ENCODE measurements around the gene SPATS2L.

The SPATS2L gene

GRCh38 chr2:200377355-200378336 lies 71.2 kb downstream of the SPATS2L start:
- no peak for DNase-seq (ENCODE audit: low read depth, low spot score)

GRCh38 chr2:200378652-200379290 lies 72.3 kb downstream of the SPATS2L start:
- DNase-seq (ENCODE audit: low read depth, low spot score), result no peak

- no peak for DNase-seq (ENCODE audit: low read depth, low spot score)
Observed at GRCh38 chr2:200379481-200380090, 73.1 kb downstream of the SPATS2L start.

- no peak for DNase-seq (ENCODE audit: low read depth, low spot score)
Observed at GRCh38 chr2:200380091-200380561, 73.6 kb downstream of the SPATS2L start.

GRCh38 chr2:200380833-200381542 lies 74.5 kb downstream of the SPATS2L start:
- DNase-seq (ENCODE audit: low read depth, low spot score), result no peak

- DNase-seq (ENCODE audit: low read depth, low spot score), result no peak
Observed at GRCh38 chr2:200382874-200383273, 76.4 kb downstream of the SPATS2L start.

- no peak for DNase-seq (ENCODE audit: low read depth, low spot score)
Observed at GRCh38 chr2:200383380-200384110, 77.1 kb downstream of the SPATS2L start.

- DNase-seq (ENCODE audit: low read depth, low spot score), result no peak
Observed at GRCh38 chr2:200385063-200385635, 78.7 kb downstream of the SPATS2L start.

- no peak for DNase-seq (ENCODE audit: low read depth, low spot score)
Observed at GRCh38 chr2:200393191-200393590, 86.7 kb downstream of the SPATS2L start.

GRCh38 chr2:200394045-200394444 lies 87.6 kb downstream of the SPATS2L start:
- no peak for DNase-seq (ENCODE audit: low read depth, low spot score)

GRCh38 chr2:200396781-200397242 lies 90.3 kb downstream of the SPATS2L start:
- no peak for DNase-seq (ENCODE audit: low read depth, low spot score)

GRCh38 chr2:200397785-200398184 lies 91.3 kb downstream of the SPATS2L start:
- no peak for DNase-seq (ENCODE audit: low read depth, low spot score)

GRCh38 chr2:200399046-200399445 lies 92.6 kb downstream of the SPATS2L start:
- DNase-seq (ENCODE audit: low read depth, low spot score), result no peak

- no peak for DNase-seq (ENCODE audit: low read depth, low spot score)
Observed at GRCh38 chr2:200399636-200400035, 93.1 kb downstream of the SPATS2L start.

- DNase-seq (ENCODE audit: low read depth, low spot score), result no peak
Observed at GRCh38 chr2:200403814-200404213, 97.3 kb downstream of the SPATS2L start.

GRCh38 chr2:200404615-200405014 lies 98.1 kb downstream of the SPATS2L start:
- no peak for DNase-seq (ENCODE audit: low read depth, low spot score)

- no peak for DNase-seq (ENCODE audit: low read depth, low spot score)
Observed at GRCh38 chr2:200405599-200406298, 99.3 kb downstream of the SPATS2L start.

GRCh38 chr2:200406379-200406778 lies 99.9 kb downstream of the SPATS2L start:
- DNase-seq (ENCODE audit: low read depth, low spot score), result no peak

- DNase-seq (ENCODE audit: low read depth, low spot score), result no peak
Observed at GRCh38 chr2:200408428-200409316, 102.2 kb downstream of the SPATS2L start.
